IMR-90 (cell line): ENCODE data around the gene CNPY1. TPM values are rescaled to one million over a fixed set of nuclear protein-coding genes. Genes with fewer than 3 reads are reported as not detected.

ENCODE experiments used
- ATAC-seq: fragments of 200-7000 bp; cut with Tn5 transposase; 2 replicates; pipeline ENCODE4 v1.9.1; 2020; ENCODE audit warnings: low read depth, mild to moderate bottlenecking, moderate library complexity
- BruUV-seq: library from RNA; stranded (reverse); fragments of 400-500 nt; replicated peaks from 2 replicates; lab custom pipeline; 2021; lab: Mats Ljungman, UMichigan
- CTCF ChIA-PET: fragments of 300-600 bp; formaldehyde crosslinking; extraction: SDS; loops from one replicate; lab custom pipeline; 2021; ENCODE audit warnings: antibody characterized with exemption; lab: Yijun Ruan, JAX
- POLR2A ChIA-PET: fragments of 300-600 bp; sonication (Branson Sonifier 250); formaldehyde crosslinking; loops from one replicate; lab custom pipeline; 2022; ENCODE audit warnings: antibody characterized with exemption; ENCODE audit not compliant: unreplicated experiment; lab: Charles Lee
- DNase-seq: peaks from one replicate; pipeline ENCODE4 v3.0.0; 2013
- H2AFZ ChIP-seq: replicated peaks from 2 replicates; pipeline ENCODE3; 2013; ENCODE audit warnings: low read length, mild to moderate bottlenecking; ENCODE audit not compliant: poor library complexity
- H2AK5ac ChIP-seq: 2 replicates; pipeline ENCODE4 v1.6.1; 2013; ENCODE audit warnings: low read depth, low read length, inconsistent platforms
- H2AK9ac ChIP-seq: replicated peaks from 2 replicates; pipeline ENCODE3; 2013; ENCODE audit warnings: mild to moderate bottlenecking, low read depth, low read length, moderate library complexity; ENCODE audit not compliant: poor library complexity
- H2BK120ac ChIP-seq: 2 replicates; pipeline ENCODE4 v1.6.1; 2013; ENCODE audit warnings: low read depth, low read length, inconsistent platforms
- H2BK15ac ChIP-seq: 3 replicates; pipeline ENCODE4 v1.6.1; 2013; ENCODE audit warnings: low read depth, low read length, inconsistent platforms
- H2BK20ac ChIP-seq: 2 replicates; pipeline ENCODE4 v1.6.1; 2013; ENCODE audit warnings: low read depth, mild to moderate bottlenecking, inconsistent platforms, low read length, moderate library complexity
- H2BK5ac ChIP-seq: 2 replicates; pipeline ENCODE4 v1.6.1; 2013; ENCODE audit warnings: mild to moderate bottlenecking, low read depth, low read length, inconsistent platforms; ENCODE audit not compliant: poor library complexity, severe bottlenecking
- H3K14ac ChIP-seq: replicated peaks from 2 replicates; pipeline ENCODE4 v1.6.1; 2013; ENCODE audit warnings: low read depth, low read length, inconsistent platforms
- H3K18ac ChIP-seq: 2 replicates; pipeline ENCODE4 v1.6.1; 2013; ENCODE audit warnings: low read depth, low read length, control low read depth
- H3K23ac ChIP-seq: 2 replicates; pipeline ENCODE4 v1.6.1; 2013; ENCODE audit warnings: low read depth, low read length, inconsistent platforms
- H3K27ac ChIP-seq: 2 replicates; pipeline ENCODE4 v1.5.1; 2013; ENCODE audit warnings: mild to moderate bottlenecking, control low read depth, low read length; ENCODE audit not compliant: insufficient read depth
- H3K27me3 ChIP-seq: 2 replicates; pipeline ENCODE4 v1.6.1; 2013; ENCODE audit warnings: low read length; ENCODE audit not compliant: control insufficient read depth, insufficient read depth
- H3K36me3 ChIP-seq: 2 replicates; pipeline ENCODE4 v1.6.1; 2013; ENCODE audit warnings: low read length, mixed read lengths; ENCODE audit not compliant: control insufficient read depth, insufficient read depth
- H3K4ac ChIP-seq: 2 replicates; pipeline ENCODE4 v1.6.1; 2013; ENCODE audit warnings: low read depth, low read length, inconsistent platforms
- H3K4me1 ChIP-seq: 2 replicates; pipeline ENCODE4 v1.6.1; 2013; ENCODE audit warnings: low read length, mixed read lengths; ENCODE audit not compliant: control insufficient read depth, insufficient read depth
- H3K4me2 ChIP-seq: 2 replicates; pipeline ENCODE4 v1.6.1; 2013; ENCODE audit warnings: low read depth, mild to moderate bottlenecking, control low read depth, low read length, moderate library complexity
- H3K4me3 ChIP-seq: 2 replicates; pipeline ENCODE4 v1.5.1; 2013; ENCODE audit warnings: low read depth, mild to moderate bottlenecking, control low read depth, low read length, moderate library complexity; ENCODE audit not compliant: insufficient read depth
- H3K56ac ChIP-seq: 2 replicates; pipeline ENCODE4 v1.6.1; 2013; ENCODE audit warnings: low read length, inconsistent platforms; ENCODE audit not compliant: insufficient read depth; ENCODE audit errors: extremely low read depth
- H3K79me1 ChIP-seq, 2 experiments: 2 replicates each; pipeline ENCODE4 v1.6.1; 2013; ENCODE audit warnings: low read length in 2 of 2, inconsistent platforms in 1 of 2, low read depth in 1 of 2
- H3K9ac ChIP-seq: 2 replicates; pipeline ENCODE4 v1.6.1; 2013; ENCODE audit warnings: low read depth, low read length, control low read depth
- H3K9me1 ChIP-seq: 2 replicates; pipeline ENCODE4 v1.6.1; 2013; ENCODE audit warnings: low read length, inconsistent platforms; ENCODE audit not compliant: insufficient read depth
- H3K9me3 ChIP-seq: 2 replicates; pipeline ENCODE4 v1.6.1; 2013; ENCODE audit warnings: low read length; ENCODE audit not compliant: control insufficient read depth, insufficient read depth
- H4K20me1 ChIP-seq: 2 replicates; pipeline ENCODE4 v1.6.1; 2013; ENCODE audit warnings: low read length, inconsistent platforms; ENCODE audit not compliant: insufficient read depth
- H4K5ac ChIP-seq: 2 replicates; pipeline ENCODE4 v1.6.1; 2013; ENCODE audit warnings: mild to moderate bottlenecking, low read depth, low read length, control low read depth
- H4K8ac ChIP-seq, 2 experiments: 2 replicates each; pipeline ENCODE4 v1.6.1; 2013; ENCODE audit warnings: low read depth in 2 of 2, low read length in 2 of 2, control low read depth in 1 of 2, inconsistent platforms in 1 of 2
- H4K91ac ChIP-seq: 2 replicates; pipeline ENCODE4 v1.6.1; 2013; ENCODE audit warnings: low read depth, low read length, inconsistent platforms; ENCODE audit not compliant: insufficient read depth
- CEBPB ChIP-seq: IDR thresholded peaks from 2 replicates; pipeline ENCODE4 v1.6.1; 2012; ENCODE audit warnings: low read depth, low read length, improper control_type of control experiment
- CHD1 ChIP-seq: IDR thresholded peaks from 2 replicates; pipeline ENCODE4 v1.6.1; 2012; ENCODE audit warnings: low read depth, low read length, improper control_type of control experiment
- CTCF ChIP-seq: conservative IDR thresholded peaks from 2 replicates; pipeline ENCODE4 v1.5.1; 2012; ENCODE audit warnings: mild to moderate bottlenecking, low read depth, low read length, improper control_type of control experiment
- WGBS, 2 experiments: methylation state at CpG; one replicate each; pipeline versions ENCODE4 v1.1.5 to v1.1.7; 2013; ENCODE audit warnings: missing lambda C conversion rate in 2 of 2; ENCODE audit not compliant: insufficient read length in 1 of 2; ENCODE audit errors: extremely low coverage in 2 of 2; 5-methylcytosine and 5-hydroxymethylcytosine counted together
- dilution Hi-C: fragments of 300-500 bp; cut with HindIII; formaldehyde crosslinking; loops from one replicate; pipeline ENCODE4 v1.14.3; 2018; ENCODE audit warnings: low sequenced_read_pairs; ENCODE audit not compliant: unreplicated experiment
- in situ Hi-C: fragments of 300-500 bp; cut with MboI; formaldehyde crosslinking; loops from 3 replicates; pipeline ENCODE4 v1.14.3; 2019; ENCODE audit warnings: low sequenced_read_pairs, inconsistent platforms, mixed read lengths
- intact Hi-C: fragments of 100-400 bp; cut with micrococcal nuclease; formaldehyde crosslinking; loops from 2 replicates; pipeline ENCODE4 v1.10.0; 2022
- polyA plus RNA-seq, 3 experiments: library from polyadenylated mRNA; depleted of rRNA; stranded (reverse); fragments of >200 nt; gene quantifications; 2 replicates each; pipeline ENCODE4 v1.2.3, GENCODE V29; 2012; ENCODE audit warnings: low replicate concordance in 1 of 3
- total RNA-seq: library from RNA; depleted of rRNA; stranded (reverse); fragments of >200 nt; gene quantifications from 2 replicates; pipeline ENCODE4 v1.2.3, GENCODE V29; 2012

CNPY1 gene
- total and polyA plus RNA-seq, 2 of the 4 experiments (the other 2 are of a cell fraction), result not detected

DNA sequence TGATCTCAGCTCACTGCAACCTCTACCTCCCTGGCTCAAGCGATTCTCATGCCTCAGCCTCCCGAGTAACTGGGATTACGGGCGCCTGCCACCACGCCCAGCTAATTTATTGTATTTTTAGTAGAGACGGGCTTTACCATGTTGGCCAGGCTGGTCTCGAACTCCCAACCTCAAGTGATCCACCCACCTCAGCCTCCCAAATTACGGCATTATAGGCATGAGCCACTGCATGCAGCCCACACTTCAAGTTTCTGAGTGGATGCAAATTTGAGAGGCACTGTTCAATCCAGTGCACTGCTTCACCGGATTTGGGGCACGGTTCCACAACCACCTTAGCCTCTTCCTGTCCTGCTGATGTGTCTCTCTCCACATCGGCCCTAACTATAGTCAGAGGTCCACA lies 16.5 kb downstream of the CNPY1 start:
- in situ Hi-C loops, result no loop called here
- Histone ChIP-seq H3K36me3 (no peaks in the 10 kb centered on the region), H3K4me1 (peaks cover 1% of the 10 kb centered on the region; the same call in 1 of the 2 replicates), H3K4me2 (no peak overlapping the region), H3K9me1 (no peaks in the 10 kb centered on the region), H2BK5ac (no peak overlapping the region), H2AK5ac (no peak overlapping the region), H4K91ac (no peak overlapping the region), H3K18ac (no peak overlapping the region), H3K9ac (no peak overlapping the region), H2BK15ac (no peak overlapping the region), H3K27ac (no peak overlapping the region), H2AFZ (no peak overlapping the region), H3K4me3 (no peak overlapping the region), H3K27me3 (peaks cover 34% of the 10 kb centered on the region), H4K5ac (no peak overlapping the region), H4K8ac (no peak overlapping the region), H3K79me1 (no peaks in the 10 kb centered on the region), H2BK20ac (no peak overlapping the region), H3K23ac (no peak overlapping the region), H2AK9ac (no peak overlapping the region), H3K14ac (no peak overlapping the region), H4K20me1 (no peaks in the 10 kb centered on the region; the same call in 1 of the 2 replicates), H3K56ac (no peak overlapping the region), H3K4ac (no peak overlapping the region), H2BK120ac (no peak overlapping the region), H3K9me3 (no peaks in the 10 kb centered on the region)
- BruUV-seq, result no TSS peak
- dilution Hi-C loops, result no loop called here
- POLR2A ChIA-PET, result no interaction called here
- CTCF ChIA-PET, result no interaction called here
- no CpG with 5 or more reads among the region's 11 CpGs for WGBS, 2 experiments
- intact Hi-C loops, result no loop called here
- TF ChIP-seq CEBPB (no peak), CTCF (no peak), CHD1 (no peak)
- DNase-seq, result no peak
- ATAC-seq, result no peak
